Activated CD4-positive, alpha-beta T cell treated with anti-CD3 and anti-CD28 coated beads, Interleukin-2, amount 10 ng/mL, durations not matched to agents 24 days and 14 days (primary cell): ENCODE data around the gene IFIT3. TPM values are rescaled to one million over a fixed set of nuclear protein-coding genes. Genes with fewer than 3 reads are reported as not detected.

ENCODE experiments used
- DNase-seq: peaks from one replicate; pipeline ENCODE4 v3.0.0; 2022
- H3K27ac Mint-ChIP-seq: one replicate; pipeline ENCODE4 v1.8.0; 2022; ENCODE audit warnings: mild to moderate bottlenecking, mixed read lengths
- H3K27me3 Mint-ChIP-seq: one replicate; pipeline ENCODE4 v1.8.0; 2022; ENCODE audit warnings: mixed read lengths
- H3K36me3 Mint-ChIP-seq: one replicate; pipeline ENCODE4 v1.8.0; 2022; ENCODE audit warnings: low read depth, mild to moderate bottlenecking, mixed read lengths
- H3K4me1 Mint-ChIP-seq: one replicate; pipeline ENCODE4 v1.8.0; 2021; ENCODE audit warnings: mixed read lengths
- H3K4me3 Mint-ChIP-seq: one replicate; pipeline ENCODE4 v1.8.0; 2022; ENCODE audit warnings: mild to moderate bottlenecking, moderate library complexity, mixed read lengths
- H3K9me3 Mint-ChIP-seq: one replicate; pipeline ENCODE4 v1.8.0; 2021; ENCODE audit warnings: mixed read lengths
- intact Hi-C: fragments of 100-400 bp; cut with micrococcal nuclease; formaldehyde crosslinking; loops from one replicate; pipeline ENCODE4 v1.15.1; 2023
- total RNA-seq: library from RNA; stranded (reverse); gene quantifications from 2 replicates; pipeline ENCODE4 v1.2.3, GENCODE V29; 2022

IFIT3 gene
- total RNA-seq, 1 donor from 2014 or later: 1.0 TPM

DNA sequence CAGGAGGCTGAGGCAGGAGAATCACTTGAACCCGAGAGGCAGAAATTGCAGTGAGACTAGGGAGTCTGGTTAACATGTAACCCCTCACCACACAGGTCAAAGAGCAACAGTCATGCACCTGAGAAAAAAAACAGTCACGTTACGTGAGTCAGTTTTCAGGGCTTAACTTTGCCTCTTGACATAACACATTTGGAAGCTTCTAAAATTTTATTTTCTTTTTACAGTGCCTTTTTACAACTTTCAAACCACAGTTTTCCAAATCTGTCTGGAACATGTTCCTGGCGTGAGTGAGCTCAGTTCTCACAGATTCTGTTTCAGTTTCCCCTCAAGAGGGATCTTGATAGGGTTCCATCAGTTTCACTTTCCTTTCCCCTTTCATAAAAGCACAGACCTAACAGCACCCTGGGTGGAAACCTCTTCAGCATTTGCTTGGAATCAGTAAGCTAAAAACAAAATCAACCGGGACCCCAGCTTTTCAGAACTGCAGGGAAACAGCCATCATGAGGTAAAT, 4.4 kb downstream of the IFIT3 start:
- intact Hi-C loops: loop anchor here (1.0 kb wide), 2 partner anchors 31 to 60 kb away; partner anchors contain the start of gene IFIT1
- Mint-ChIP-seq H3K27ac (peak overlapping the region; percentile 34), H3K36me3 (peaks cover 21% of the 10 kb centered on the region), H3K4me1 (peaks cover 73% of the 10 kb centered on the region), H3K27me3 (peaks cover 16% of the 10 kb centered on the region), H3K9me3 (no peaks in the 10 kb centered on the region), H3K4me3 (peak overlapping the region; percentile 84)
- DNase-seq: peak; percentile 86

- intact Hi-C loops: loop anchor here (1.0 kb wide), 1 partner anchor 9 kb away; no protein-coding TSS in a partner anchor
- DNase-seq: no peak
- Mint-ChIP-seq H3K27me3 (peaks cover 14% of the 10 kb centered on the region), H3K9me3 (no peaks in the 10 kb centered on the region), H3K27ac (no peak overlapping the region), H3K4me1 (peaks cover 55% of the 10 kb centered on the region), H3K4me3 (no peak overlapping the region), H3K36me3 (peaks cover 40% of the 10 kb centered on the region)
Observed at GRCh38 chr10:89335226-89335625, 7.4 kb downstream of the IFIT3 start.

DNA sequence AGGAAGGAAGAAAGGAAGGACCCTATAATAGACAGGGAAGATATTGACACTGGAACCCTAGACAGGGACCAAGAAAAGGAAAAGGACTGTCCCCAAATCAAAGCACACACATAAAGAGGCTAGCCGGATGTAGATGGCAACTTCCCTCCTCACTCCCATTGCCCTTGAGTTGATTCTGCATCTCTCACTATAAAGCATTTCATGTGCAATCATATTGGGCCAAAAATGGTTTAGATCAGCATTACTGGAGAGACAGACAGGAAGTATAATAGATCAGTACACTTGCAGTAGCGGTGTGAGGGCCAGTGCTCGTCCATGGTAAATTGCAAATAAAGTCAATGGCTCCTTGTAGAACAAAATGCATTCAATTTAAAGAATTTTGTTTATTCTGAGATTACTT, 8.4 kb downstream of the IFIT3 start:
- no peaks in the 10 kb centered on the region for H3K9me3 Mint-ChIP-seq
- peaks cover 14% of the 10 kb centered on the region for H3K27me3 Mint-ChIP-seq
- no peak for DNase-seq
- H3K4me1 Mint-ChIP-seq: peaks cover 45% of the 10 kb centered on the region
- intact Hi-C loops: no loop called here
- peaks cover 49% of the 10 kb centered on the region for H3K36me3 Mint-ChIP-seq
- no peak overlapping the region for H3K4me3 Mint-ChIP-seq
- H3K27ac Mint-ChIP-seq: no peak overlapping the region

DNA sequence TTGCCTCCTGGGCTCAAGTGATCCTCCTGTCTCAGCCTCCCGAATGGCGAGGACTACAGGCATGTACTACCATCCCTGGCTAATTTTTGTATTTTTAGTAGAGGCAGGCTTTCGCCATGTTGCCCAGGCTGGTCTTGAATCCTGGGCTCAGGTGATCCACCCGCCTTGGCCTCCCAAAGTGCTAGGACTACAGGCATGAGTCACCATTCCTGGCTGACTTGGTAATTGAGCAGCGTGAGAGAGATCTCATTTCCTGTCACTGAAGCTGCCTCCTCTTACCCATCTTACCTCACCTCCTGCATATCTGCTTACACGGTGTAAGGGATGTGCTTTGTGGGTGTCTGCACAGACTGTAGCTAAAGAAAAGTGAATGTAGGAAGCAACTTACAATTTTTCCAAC, 9.7 kb downstream of the IFIT3 start:
- Mint-ChIP-seq H3K36me3 (peaks cover 54% of the 10 kb centered on the region), H3K27me3 (peaks cover 14% of the 10 kb centered on the region), H3K4me3 (no peak overlapping the region), H3K27ac (no peak overlapping the region), H3K4me1 (peaks cover 37% of the 10 kb centered on the region), H3K9me3 (no peaks in the 10 kb centered on the region)
- intact Hi-C loops: no loop called here
- DNase-seq: peak; percentile 80

DNA sequence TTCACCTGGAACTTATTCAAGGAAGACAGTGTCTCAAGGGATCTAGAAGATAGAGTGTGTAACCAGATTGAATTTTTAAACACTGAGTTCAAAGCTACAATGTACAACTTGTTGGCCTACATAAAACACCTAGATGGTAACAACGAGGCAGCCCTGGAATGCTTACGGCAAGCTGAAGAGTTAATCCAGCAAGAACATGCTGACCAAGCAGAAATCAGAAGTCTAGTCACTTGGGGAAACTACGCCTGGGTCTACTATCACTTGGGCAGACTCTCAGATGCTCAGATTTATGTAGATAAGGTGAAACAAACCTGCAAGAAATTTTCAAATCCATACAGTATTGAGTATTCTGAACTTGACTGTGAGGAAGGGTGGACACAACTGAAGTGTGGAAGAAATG, 10.9 kb downstream of the IFIT3 start:
- Mint-ChIP-seq H3K36me3 (peaks cover 57% of the 10 kb centered on the region), H3K9me3 (no peaks in the 10 kb centered on the region), H3K4me3 (no peak overlapping the region), H3K27ac (no peak overlapping the region), H3K27me3 (peaks cover 20% of the 10 kb centered on the region), H3K4me1 (peaks cover 26% of the 10 kb centered on the region)
- intact Hi-C loops: no loop called here
- DNase-seq: no peak

DNA sequence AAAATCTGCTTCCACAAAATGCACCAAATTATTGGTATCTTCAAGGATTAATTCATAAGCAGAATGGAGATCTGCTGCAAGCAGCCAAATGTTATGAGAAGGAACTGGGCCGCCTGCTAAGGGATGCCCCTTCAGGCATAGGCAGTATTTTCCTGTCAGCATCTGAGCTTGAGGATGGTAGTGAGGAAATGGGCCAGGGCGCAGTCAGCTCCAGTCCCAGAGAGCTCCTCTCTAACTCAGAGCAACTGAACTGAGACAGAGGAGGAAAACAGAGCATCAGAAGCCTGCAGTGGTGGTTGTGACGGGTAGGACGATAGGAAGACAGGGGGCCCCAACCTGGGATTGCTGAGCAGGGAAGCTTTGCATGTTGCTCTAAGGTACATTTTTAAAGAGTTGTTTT, 12.1 kb downstream of the IFIT3 start:
- H3K4me1 Mint-ChIP-seq: peaks cover 21% of the 10 kb centered on the region
- intact Hi-C loops: no loop called here
- H3K27me3 Mint-ChIP-seq: peaks cover 27% of the 10 kb centered on the region
- H3K36me3 Mint-ChIP-seq: peaks cover 55% of the 10 kb centered on the region
- no peaks in the 10 kb centered on the region for H3K9me3 Mint-ChIP-seq
- no peak overlapping the region for H3K4me3 Mint-ChIP-seq
- no peak overlapping the region for H3K27ac Mint-ChIP-seq
- DNase-seq: no peak

DNA sequence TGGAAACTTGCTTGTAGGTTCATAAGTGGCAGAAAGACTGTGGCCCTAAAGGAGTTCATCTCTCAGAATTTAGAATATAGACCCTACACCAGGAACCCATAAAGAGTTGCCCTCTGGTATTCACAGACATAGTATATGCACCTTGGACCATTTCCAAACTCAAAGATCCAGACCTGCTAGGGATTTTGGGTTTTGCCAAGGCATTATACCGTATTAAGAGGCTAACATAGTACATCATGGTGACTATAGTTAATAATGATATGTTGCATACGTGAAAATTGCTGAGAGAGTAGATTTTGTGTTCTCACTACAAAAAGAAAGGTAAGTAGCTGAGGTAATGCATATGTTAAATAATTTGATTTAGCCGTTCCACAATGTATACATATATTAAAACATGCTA, 13.9 kb downstream of the IFIT3 start:
- Mint-ChIP-seq H3K4me3 (no peak overlapping the region), H3K9me3 (no peaks in the 10 kb centered on the region), H3K4me1 (peaks cover 10% of the 10 kb centered on the region), H3K27me3 (peaks cover 24% of the 10 kb centered on the region), H3K36me3 (peaks cover 46% of the 10 kb centered on the region), H3K27ac (no peak overlapping the region)
- intact Hi-C loops: no loop called here
- DNase-seq: no peak

DNA sequence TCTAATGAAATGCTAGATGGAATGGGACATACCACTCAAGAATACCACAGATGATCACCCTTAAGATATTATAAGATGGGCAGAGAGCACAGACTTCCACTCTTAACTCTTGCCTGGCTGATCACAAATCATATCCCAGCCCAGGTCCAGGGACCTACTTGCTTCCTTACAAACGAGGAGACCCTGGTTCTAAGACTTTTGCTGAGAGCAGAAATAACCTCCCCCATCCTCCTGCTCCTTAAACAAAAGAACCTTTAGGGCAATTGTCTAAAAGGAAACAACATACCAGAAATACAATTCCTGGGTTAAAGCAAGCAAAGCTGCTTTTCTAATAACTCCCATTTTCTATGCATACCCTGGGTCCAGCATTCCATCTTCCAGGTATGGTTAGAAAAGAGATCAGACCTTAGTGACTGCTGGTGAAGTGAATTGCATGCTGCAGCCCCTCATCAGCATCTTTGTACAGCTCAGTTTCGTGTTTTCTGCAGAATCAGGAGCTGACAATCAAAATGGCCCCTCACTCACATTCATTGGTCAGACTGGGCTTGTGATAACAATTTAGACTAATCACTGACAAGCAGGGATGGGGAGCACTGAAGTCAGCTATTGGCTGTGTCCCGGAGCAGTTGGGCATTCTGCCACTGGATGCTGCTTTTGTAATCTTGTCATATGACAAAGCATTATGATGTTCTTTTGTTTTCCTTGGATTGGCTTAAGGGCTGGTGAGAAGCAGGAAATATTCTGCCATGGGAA, 14.6 kb downstream of the IFIT3 start:
- Mint-ChIP-seq H3K27me3 (peaks cover 29% of the 10 kb centered on the region), H3K9me3 (no peaks in the 10 kb centered on the region), H3K4me1 (peaks cover 5% of the 10 kb centered on the region), H3K4me3 (no peak overlapping the region), H3K36me3 (peaks cover 42% of the 10 kb centered on the region), H3K27ac (no peak overlapping the region)
- no peak for DNase-seq
- intact Hi-C loops: no loop called here

GRCh38 chr10:89343089-89343767, 15.4 kb downstream of the IFIT3 start:
- H3K9me3 Mint-ChIP-seq: no peaks in the 10 kb centered on the region
- H3K4me1 Mint-ChIP-seq: no peaks in the 10 kb centered on the region
- H3K27ac Mint-ChIP-seq: no peak overlapping the region
- peaks cover 36% of the 10 kb centered on the region for H3K27me3 Mint-ChIP-seq
- no peak overlapping the region for H3K4me3 Mint-ChIP-seq
- H3K36me3 Mint-ChIP-seq: peaks cover 37% of the 10 kb centered on the region
- intact Hi-C loops: no loop called here
- DNase-seq: no peak

DNA sequence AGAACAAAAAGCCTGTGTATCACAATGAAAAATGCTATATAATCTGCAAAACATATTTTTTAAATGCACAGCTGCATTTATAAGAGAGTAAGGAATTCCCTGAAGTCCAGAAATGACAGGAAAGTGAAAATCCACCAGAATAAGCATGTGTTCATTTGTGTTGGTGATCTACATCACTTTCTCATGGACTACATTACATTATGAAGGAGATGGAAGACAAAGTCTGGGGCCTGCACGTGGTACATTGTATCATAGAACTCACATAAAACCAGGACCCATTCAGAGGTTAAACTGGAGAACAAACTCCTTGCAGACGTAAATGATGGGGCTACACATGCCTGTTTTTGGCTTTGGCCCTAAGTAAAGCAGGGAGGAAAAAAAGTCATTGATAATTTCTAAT, 16.4 kb downstream of the IFIT3 start:
- Mint-ChIP-seq H3K4me1 (no peaks in the 10 kb centered on the region), H3K27me3 (peaks cover 43% of the 10 kb centered on the region), H3K4me3 (no peak overlapping the region), H3K36me3 (peaks cover 28% of the 10 kb centered on the region), H3K9me3 (no peaks in the 10 kb centered on the region), H3K27ac (no peak overlapping the region)
- intact Hi-C loops: loop anchor here (1.0 kb wide), 1 partner anchor 9 kb away; no protein-coding TSS in a partner anchor
- no peak for DNase-seq

DNA sequence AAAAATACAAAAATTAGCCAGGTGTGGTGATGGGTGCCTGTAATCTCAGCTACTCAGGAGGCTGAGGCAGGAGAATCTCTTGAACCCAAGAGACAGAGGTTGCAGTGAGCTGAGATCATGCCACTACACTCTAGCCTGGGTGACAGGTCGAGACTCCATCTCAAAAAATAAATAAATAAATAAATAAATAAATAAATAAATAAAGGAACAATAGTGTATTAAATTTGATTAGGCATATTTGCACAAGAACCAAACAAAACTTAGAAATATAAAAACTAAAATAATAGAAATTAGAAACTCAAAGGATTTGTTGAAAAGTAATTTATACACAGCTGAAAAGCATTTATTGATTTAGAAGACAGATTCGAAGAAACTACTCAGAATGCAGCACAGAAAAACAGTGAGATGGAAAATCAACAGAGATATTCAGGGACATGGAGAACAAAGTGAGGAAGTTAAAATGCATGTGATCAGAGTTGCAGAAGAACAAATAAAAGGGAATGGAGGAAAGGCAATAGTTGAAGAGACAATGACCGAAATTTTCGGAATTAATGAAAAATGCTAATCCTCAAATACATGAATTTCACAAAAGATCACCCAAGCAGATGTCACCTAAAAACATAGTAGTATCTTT, 17.7 kb downstream of the IFIT3 start:
- no peak for DNase-seq
- H3K4me3 Mint-ChIP-seq: no peak overlapping the region
- peaks cover under 1% of the 10 kb centered on the region for H3K4me1 Mint-ChIP-seq
- no peaks in the 10 kb centered on the region for H3K9me3 Mint-ChIP-seq
- peaks cover 16% of the 10 kb centered on the region for H3K36me3 Mint-ChIP-seq
- intact Hi-C loops: no loop called here
- peaks cover 48% of the 10 kb centered on the region for H3K27me3 Mint-ChIP-seq
- no peak overlapping the region for H3K27ac Mint-ChIP-seq

- Mint-ChIP-seq H3K27me3 (peaks cover 53% of the 10 kb centered on the region), H3K4me3 (no peak overlapping the region), H3K4me1 (peaks cover 10% of the 10 kb centered on the region), H3K9me3 (no peaks in the 10 kb centered on the region), H3K36me3 (peaks cover 8% of the 10 kb centered on the region), H3K27ac (no peak overlapping the region)
- DNase-seq: no peak
- intact Hi-C loops: no loop called here
Observed at GRCh38 chr10:89346405-89347254, 18.8 kb downstream of the IFIT3 start.

DNA sequence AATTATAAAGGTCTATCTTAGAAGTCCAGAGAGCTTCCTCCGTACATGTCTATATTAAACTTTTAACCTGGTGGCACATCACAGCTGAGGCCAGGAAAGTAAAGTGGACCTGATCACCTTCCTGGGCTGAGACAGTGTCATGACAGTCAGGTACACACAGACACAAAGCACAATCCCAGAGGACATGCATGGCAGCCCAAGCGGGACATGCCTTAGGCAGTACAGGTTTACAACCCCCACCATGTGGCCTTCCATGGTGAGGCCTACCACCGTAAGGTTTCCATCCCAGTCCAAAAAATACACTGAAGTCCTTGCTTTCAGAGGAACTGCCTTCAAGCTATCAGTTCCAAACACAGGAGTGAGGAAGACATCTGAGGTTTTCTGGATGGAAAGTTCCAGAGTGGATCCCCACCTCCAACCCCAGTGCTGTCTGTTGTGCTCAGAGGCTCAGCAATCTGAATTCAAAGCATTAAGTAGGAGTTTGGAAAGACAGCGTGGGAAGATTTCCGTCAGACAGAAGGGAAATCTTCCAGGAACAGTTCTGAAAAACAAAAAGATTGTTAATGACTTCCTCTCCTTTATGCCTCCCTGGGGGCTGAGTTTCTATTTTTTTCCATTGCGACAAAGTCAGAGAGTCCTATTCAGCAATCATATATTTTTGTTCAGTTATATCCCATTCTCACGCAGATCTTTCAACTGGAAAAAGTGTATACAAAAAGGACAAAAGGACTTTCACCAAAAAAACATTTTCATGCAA, 20.1 kb downstream of the IFIT3 start:
- peaks cover 3% of the 10 kb centered on the region for H3K36me3 Mint-ChIP-seq
- no peak for DNase-seq
- H3K27ac Mint-ChIP-seq: no peak overlapping the region
- peaks cover 61% of the 10 kb centered on the region for H3K27me3 Mint-ChIP-seq
- no peaks in the 10 kb centered on the region for H3K9me3 Mint-ChIP-seq
- H3K4me1 Mint-ChIP-seq: peaks cover 18% of the 10 kb centered on the region
- intact Hi-C loops: no loop called here
- no peak overlapping the region for H3K4me3 Mint-ChIP-seq
